GM19193 (cell line): ENCODE results near the gene RTRAF.

Experiments
- POLR2A ChIP-seq: IDR thresholded peaks from 4 replicates; pipeline ENCODE4 v1.6.1; 2011; ENCODE audit not compliant: insufficient read depth, insufficient read length; ENCODE audit errors: extremely low read depth

The RTRAF gene

GRCh38 chr14:52025310-52025709 lies 36.0 kb downstream of the RTRAF start:
- no peak for TF ChIP-seq POLR2A

- TF ChIP-seq POLR2A = no peak
These were observed 36.8 kb downstream of the RTRAF start for GRCh38 chr14:52026017-52026660.

- TF ChIP-seq POLR2A = no peak
These were observed 37.6 kb downstream of the RTRAF start for GRCh38 chr14:52026901-52027300.

GRCh38 chr14:52029881-52030280 lies 40.5 kb downstream of the RTRAF start:
- TF ChIP-seq POLR2A = no peak

- TF ChIP-seq POLR2A = no peak
These were observed 42.4 kb downstream of the RTRAF start for GRCh38 chr14:52031781-52032180.

- no peak for TF ChIP-seq POLR2A
These were observed 43.0 kb downstream of the RTRAF start for GRCh38 chr14:52032204-52032801.

GRCh38 chr14:52033101-52033642 lies 43.8 kb downstream of the RTRAF start:
- no peak for TF ChIP-seq POLR2A

GRCh38 chr14:52039124-52039815 lies 49.9 kb downstream of the RTRAF start:
- no peak for TF ChIP-seq POLR2A

GRCh38 chr14:52040598-52040997 lies 51.3 kb downstream of the RTRAF start:
- no peak for TF ChIP-seq POLR2A

GRCh38 chr14:52042371-52043289 lies 53.3 kb downstream of the RTRAF start:
- TF ChIP-seq POLR2A = no peak

- TF ChIP-seq POLR2A = no peak
These were observed 54.3 kb downstream of the RTRAF start for GRCh38 chr14:52043690-52044089.

GRCh38 chr14:52044791-52045522 lies 55.6 kb downstream of the RTRAF start:
- TF ChIP-seq POLR2A = no peak

- TF ChIP-seq POLR2A = no peak
These were observed 57.1 kb downstream of the RTRAF start for GRCh38 chr14:52046376-52046917.

GRCh38 chr14:52048116-52048515 lies 58.8 kb downstream of the RTRAF start:
- no peak for TF ChIP-seq POLR2A
